ENCODE data around the gene FAM25G.
"Not testable (repeated sequence)": the region's sequence is repeated elsewhere in the genome, so short reads cannot be mapped to it uniquely, and the experiment has no call there.

The FAM25G gene

DNA sequence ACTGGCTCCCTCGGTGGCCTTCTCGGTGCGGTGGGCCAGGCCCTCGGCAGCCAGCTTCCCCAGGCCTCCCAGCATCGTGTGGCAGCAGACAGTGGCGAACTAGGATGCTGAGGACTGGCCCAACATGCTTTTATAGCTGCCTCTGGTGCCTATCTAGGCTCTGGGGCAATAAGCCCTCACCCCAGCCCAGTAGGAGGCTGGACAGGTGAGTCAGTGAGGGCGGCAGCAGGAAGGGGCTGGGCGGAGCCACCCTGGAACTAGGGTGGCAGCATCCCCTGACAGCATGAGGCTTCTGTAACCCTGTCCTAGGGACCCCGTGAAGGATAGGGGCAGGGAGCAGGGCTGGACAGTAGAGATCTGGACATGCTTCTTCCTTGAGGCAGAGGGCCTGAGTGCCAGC, at the start of gene FAM25G:
TSS of gene FAM25G (minus strand) at position 101 of the 400 bp plus-strand sequence. CDS start at position 75, 26 bp downstream.
- not testable (repeated sequence) for FAIRE-seq; DNase-seq (ENCODE audit: insufficient read length, low spot score)

DNA sequence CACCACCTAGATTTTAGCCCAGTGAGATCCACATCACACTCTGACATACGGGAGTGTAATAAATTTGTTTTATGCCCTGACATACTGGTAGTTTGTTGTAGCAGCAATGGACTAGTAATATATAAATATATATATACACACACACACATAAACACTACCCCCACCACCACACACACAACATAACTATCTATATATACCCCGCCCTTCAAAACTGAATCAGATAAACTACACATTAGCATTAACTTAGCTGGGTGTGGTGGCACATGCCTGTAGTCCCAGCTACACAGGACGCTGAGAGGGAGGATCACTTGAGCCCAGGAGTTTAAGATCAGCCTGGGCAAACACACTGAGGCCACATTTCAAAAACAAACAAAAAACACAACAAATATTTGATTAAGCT, 44.9 kb upstream of the FAM25G start:
- FAIRE-seq; DNase-seq (ENCODE audit: insufficient read length, low spot score): not testable (repeated sequence)

DNA sequence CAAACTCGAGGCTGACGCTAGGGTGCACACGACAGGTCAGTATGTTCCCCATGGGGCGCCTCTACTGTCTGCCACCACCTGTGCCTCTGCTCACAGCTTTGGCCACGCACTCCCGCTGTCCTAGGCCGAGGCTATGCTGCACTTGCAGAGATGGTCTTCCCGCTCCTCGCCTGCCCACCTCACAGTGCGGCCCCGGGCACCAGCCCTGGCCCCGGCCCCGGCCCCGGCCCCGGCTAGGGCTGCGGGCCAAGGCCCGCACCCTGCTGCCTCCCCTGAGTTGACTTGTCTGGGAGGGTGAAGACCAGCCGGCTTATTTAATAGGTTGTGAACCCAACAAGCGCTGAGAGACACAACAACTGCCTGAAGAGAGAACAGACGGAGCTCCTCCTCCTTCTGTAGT, 32.0 kb upstream of the FAM25G start, which contains the start of gene AGAP9:
TSS of gene AGAP9 (minus strand) at position 164 of the 400 bp plus-strand sequence. CDS start at position 52, 112 bp downstream.
- DNase-seq (ENCODE audit: insufficient read length, low spot score); FAIRE-seq: not testable (repeated sequence)

DNA sequence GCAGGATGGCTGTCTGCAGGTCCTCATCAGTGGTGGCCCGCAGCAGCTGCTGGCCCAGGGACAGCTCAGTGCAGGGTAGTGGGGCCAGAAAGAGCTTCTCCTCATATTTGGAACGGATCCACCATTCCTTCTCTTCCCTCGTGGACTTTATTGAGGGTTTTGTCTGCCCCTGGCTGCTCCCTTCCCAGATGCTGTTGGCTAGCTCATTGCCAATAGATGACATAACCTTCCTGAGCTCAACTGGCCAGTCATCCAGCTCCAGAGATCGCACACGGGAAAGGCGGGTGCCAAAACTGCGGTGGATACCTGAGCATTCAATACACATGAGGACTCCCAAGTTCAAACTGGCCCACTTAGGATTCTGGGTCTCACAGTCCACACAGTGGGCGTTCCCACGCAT, 10.8 kb upstream of the FAM25G start:
- DNase-seq (ENCODE audit: insufficient read length, low spot score); FAIRE-seq: not testable (repeated sequence)

DNA sequence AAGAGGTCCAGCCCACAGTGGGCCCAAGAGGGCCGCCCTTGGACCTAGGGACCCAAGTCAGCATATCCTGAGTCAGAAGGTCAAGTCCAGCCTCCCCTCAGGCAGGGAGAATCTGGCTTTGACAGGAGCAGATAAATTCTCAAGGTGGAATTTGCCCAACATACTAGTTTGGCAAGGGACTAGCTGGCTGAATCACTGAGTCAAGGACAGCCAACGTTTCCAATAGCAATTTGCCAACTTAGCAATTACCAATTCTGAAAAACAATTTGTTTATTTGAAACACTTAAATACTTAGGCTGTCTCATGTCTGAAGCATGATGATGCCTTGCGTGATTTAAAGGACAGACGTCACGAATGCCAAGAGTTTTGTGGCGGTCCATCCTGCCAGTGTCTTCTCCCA, 2.7 kb upstream of the FAM25G start:
- FAIRE-seq = not testable (repeated sequence)

DNA sequence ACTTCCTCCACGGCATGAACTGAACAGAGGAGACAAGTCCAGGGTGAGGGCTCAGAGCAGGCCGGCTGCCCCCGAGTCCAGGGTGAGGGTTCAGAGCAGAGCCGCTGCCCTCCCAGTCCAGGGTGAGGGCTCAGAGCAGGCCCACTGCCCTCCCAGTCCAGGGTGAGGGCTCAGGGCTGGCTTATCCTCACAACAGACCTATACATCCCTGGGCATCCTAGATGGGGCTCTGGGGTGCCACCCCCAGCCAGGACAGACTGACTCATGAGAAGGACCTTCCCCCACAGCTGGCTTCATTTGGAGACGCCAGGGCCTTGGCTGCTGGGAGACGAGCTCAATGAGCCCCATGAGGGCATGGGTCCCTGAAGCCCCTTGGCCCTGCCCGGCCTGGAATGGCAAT, 1.9 kb downstream of the FAM25G start:
- not testable (repeated sequence) for FAIRE-seq; DNase-seq (ENCODE audit: insufficient read length, low spot score)

More for the DNA sequence above, 2.7 kb upstream of the FAM25G start:
- not testable (repeated sequence) for DNase-seq (ENCODE audit: insufficient read length, low spot score)

DNA sequence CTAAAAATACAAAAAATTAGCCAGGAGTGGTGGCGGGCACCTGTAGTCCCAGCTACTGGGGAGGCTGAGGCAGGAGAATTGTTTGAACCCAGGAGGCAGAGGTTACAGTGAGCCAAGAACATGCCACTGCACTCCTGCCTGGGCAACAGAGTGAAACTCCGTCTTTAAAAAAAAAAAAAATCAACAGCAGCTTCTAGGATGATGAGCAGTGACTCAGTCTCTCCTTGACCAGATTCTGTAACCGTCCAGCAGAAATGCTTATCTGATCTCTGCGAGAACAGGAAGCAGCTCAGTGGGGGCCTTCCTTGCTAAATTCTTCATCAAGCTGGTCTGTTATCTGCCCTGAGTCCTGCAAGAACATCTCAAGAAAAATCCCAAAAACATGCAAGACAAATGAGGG, 5.6 kb downstream of the FAM25G start:
- FAIRE-seq; DNase-seq (ENCODE audit: insufficient read length, low spot score): not testable (repeated sequence)

DNA sequence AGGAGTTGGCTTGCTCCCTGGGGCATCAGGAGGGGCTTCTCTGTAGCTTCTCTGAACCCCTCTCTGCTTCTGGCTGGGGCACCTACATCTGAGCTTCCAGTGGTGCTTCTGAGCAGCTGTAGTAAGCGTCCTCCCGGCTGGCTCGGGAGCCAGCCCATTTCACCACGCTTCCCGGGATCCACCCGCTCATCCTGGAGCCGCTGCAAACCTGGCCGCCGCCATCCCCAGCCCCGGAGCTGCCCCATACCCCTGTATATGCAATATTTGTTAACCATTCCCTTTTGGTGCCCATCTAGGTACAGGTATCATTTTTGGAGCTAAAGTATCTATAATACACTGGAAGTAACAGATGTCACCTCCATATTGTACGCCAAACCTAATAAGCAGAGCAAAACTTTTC, 6.7 kb downstream of the FAM25G start:
- FAIRE-seq; DNase-seq (ENCODE audit: insufficient read length, low spot score): not testable (repeated sequence)

DNA sequence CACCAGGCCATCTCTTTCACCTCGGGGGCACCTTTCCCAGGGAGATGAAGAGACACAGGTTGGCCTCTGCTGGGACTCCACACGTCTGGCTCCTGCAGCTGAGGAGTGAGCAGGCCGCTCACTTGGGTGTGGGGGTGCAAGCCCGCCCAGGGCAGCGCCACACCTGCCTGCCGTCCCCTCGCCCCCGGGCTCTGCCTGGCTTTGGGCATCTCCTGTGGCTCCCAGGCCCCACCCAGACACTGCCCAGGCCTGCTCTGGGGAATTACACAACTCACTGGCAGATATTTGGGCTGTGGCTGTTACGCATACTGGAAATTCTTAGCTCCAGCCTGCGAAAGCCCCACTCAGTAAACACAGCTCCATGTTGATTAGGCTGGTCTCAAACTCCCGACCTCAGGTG, 7.6 kb downstream of the FAM25G start, which contains the start of gene ANXA8:
TSS of gene ANXA8 (minus strand) at position 193 of the 400 bp plus-strand sequence. CDS start at position 11, 182 bp downstream.
- FAIRE-seq; DNase-seq (ENCODE audit: insufficient read length, low spot score): not testable (repeated sequence)

DNA sequence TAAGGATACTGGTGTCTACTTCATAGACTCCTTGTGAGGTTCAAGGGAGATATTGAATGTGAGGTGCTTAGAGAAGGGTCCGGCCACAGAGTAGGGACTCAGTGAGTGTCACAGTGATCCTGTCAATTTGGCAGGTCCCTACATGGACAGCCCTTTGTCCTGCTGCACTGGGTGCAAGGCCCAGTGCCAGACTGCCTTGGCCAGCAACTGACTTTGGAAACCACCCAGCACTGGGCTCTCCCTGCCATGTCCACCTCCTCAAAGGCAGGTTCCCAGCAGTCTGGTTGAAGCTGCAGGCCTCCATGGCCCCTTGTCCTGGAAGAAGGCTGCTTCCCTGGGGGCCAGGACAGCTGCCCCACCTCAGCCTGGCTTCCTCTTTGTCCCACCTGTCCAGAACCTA, 9.1 kb downstream of the FAM25G start:
- FAIRE-seq; DNase-seq (ENCODE audit: insufficient read length, low spot score): not testable (repeated sequence)

DNA sequence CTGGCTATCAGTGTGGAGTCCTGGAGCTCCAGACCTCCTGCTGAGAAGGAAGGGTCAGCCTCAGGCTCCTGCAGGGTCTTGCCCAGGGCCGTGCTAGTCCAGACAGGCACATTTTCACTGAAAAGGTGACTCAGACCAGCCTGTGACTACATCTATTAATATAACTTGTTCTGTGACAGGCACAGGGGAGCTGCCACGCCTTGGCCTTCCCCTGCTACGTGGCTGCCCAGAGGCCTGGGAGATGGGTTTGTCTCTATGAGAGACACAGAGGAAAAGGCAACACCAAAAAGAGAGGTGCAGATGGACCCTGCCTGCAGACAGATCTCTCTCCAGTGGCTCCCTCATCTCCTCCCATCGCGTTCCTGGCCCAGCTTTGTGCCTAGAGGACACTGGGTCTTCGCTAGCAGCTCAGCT, 9.7 kb downstream of the FAM25G start:
- not testable (repeated sequence) for DNase-seq (ENCODE audit: insufficient read length, low spot score); FAIRE-seq

DNA sequence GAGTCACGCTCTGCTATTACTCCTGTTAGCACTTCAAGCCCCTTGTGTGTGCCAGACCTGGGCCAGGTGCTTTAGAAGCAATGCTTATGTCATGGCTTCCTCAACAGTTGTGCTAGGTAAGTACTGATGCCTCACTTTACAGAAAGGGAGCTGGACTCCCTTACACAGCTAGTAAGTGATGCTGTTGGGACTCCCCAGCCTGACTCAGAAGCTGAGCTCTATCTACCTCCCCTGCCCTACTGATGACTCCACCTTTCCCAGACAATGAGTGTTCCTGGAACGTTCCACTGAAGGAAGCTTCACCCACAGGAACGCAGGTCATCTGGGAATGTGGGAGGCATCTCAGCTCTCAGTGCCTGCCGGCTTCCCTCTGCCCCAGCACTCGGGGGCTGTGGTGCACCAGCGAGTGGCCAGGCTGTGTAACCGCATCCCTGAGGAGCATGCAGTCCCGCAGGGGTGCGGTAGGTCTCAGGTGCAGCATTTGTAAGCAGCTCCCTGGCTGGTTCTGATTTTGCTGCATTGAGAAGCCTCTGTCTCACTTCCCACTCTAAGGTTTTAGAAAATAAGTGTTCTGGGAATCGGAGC, 10.2 kb downstream of the FAM25G start:
- not testable (repeated sequence) for DNase-seq (ENCODE audit: insufficient read length, low spot score); FAIRE-seq

DNA sequence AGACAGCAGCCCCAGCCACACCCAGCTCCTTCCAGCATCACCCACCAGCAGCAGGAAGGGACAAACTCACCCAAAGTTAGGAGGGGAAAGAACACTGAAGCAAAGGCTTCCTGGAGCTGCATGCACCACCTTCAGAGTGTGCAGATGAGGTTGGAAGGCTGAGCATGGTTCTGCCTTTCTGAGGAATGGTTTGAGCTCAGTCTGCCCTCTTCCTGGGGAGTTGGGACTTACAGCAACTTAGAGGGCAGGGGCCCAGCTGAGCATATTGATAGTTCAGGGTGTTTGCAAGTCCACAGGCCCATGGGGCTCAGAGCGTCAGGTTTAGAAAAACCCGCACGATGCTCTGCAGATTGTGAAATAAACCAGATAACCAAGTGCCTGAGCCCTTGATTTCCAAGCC, 11.4 kb downstream of the FAM25G start:
- FAIRE-seq; DNase-seq (ENCODE audit: insufficient read length, low spot score): not testable (repeated sequence)

DNA sequence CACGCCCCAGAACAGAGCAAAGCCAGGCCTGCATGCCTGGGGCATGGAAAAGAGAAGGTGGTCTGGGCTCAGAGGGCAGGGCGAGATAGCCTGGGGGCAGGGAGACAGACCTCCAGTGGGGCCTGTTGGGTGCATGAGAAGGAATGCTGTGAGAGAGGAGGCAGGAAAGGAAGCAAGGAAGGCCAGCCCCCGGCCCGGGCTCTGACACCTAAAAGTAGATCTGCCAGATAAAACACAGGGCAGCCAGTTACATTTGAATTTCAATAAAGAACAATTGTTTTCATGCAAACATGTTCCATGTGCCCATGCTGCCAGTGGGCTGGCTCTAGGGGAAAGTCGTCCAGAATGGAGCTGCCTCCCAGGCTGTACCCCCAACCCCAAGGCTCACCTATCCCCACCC, 13.4 kb downstream of the FAM25G start:
- not testable (repeated sequence) for FAIRE-seq; DNase-seq (ENCODE audit: insufficient read length, low spot score)

DNA sequence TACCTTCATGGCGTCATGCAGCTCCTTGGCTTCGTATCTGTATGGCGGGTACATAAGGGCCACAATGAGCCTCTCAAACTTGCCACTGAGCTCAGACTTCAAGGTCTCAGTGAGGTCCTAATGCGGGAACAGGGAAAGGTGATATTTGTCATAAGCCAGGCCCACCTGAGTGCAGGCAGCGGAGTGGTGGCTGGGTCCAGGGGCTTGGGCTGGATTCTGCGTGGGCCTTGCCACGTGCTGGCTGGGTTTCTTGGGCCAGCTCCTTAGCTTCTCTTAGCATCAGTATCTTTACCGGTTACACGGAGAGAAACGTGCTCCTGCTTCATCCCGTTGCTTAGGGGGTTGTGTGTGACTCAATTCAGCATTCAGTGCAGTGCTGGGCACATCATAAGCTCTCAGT, 14.4 kb downstream of the FAM25G start:
- not testable (repeated sequence) for FAIRE-seq; DNase-seq (ENCODE audit: insufficient read length, low spot score)

DNA sequence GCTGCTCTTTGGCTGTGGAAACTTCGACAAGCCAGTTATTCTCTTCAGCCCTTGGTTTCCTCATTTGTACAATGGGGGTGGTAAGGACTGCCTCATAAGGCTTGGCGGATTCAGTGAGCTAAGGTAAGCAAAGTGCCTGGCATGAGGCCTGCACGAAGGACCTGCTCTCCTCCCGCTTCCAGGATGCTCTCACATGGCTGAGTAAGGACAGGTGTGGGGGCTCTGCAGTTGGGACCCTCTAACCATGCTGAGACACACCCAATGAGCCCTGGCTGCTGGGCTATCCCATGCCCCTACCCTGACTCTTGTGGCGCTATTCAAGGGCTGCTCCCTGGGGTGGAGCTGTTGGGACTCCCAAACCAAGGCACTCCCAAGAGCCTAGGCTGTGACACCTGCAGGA, 16.4 kb downstream of the FAM25G start:
- DNase-seq (ENCODE audit: insufficient read length, low spot score); FAIRE-seq: not testable (repeated sequence)

DNA sequence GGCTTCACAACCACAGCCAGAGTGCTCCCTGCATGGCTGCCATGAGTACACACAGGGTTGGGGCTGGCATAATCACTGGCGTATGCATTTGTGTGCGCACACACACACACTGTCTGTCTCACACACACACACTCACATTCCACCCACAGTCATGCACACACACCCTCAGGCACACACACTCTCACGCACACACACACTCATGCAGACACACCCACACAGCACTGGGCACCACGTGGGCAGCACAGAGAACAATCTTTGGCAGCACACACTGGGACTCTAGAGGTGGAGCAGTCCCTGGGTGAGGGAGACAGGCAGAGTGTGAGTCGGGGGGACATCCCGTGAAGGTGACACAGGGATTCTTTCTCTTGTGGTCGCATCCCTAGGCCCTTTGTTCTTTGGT, 18.0 kb downstream of the FAM25G start:
- FAIRE-seq; DNase-seq (ENCODE audit: insufficient read length, low spot score): not testable (repeated sequence)

DNA sequence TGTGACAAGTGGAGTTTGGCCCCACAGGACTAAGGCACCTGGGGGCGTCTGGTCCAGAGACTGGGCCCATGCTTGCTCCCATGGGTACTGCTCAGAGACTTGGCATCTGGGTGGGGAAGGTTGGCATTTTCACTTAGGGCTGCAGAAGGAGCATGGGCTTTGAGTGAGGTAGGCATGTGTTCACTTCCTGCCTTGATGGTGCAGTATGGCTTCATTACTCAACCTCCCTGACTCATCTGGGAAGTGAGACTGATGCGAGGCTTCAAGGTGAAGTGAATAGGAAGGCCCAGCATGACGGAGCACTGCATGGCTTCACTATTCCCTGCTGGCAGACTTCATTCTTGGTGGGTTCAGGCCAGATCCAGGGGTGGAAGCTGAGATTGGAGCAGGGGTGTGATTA, 18.9 kb downstream of the FAM25G start:
- DNase-seq (ENCODE audit: insufficient read length, low spot score); FAIRE-seq: not testable (repeated sequence)

DNA sequence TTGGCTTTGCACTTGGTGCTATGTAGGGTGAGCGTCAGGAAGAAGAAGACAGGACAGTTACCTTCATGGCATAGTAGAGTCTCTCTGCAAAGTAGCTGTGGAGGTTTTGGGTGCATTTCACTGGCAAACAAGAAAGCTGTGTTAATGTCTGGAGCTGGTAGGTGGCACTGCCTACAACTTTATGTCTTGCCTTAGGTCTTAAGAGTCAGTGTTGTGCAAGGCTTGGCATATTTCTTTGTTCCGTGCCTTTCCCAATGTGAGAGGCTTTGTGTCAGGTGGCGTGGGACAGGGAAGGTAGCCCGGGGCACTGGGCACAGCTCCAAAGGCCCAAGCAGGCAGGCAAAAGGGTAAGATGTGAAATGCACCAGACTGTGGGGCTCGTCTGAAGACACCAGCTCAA, 19.4 kb downstream of the FAM25G start:
- not testable (repeated sequence) for FAIRE-seq

DNA sequence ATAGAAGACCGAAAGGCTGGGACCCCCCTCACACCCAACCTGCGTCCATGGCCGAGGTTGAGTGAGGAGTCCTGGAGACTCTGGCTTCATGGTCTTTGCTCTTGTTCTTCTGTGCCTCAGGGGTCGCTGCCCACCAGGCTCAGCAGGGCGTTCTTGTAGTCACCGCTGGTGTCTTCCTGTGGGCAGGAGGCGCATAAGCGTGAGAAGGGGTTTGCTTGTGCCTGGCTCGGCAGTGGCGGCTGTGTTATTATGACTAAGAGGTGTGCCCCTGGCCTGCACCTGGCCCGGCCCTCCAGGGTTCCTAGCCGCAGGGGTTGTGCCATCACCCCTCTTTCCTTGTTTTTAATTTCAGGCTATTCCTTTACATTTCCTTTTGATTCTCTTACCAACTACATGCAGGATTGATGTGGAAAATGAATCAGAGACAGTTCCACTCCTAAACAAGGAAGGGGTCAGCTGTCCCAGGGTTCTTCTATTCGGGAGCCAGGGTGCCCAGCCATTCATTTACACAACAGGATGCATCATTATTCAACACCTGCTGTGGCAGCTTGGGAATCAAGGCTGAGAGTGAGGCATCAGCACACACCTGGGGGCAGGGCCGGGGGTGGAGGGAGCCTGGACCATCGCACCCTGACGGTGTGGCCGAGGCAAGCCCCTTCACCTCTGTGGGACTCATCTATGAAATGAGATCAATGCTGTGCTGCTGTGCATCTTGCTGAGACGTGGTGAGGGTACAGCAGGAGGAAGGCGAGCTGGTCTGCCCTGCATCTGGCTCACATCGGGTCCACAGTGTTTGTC, 22.6 kb downstream of the FAM25G start:
- FAIRE-seq; DNase-seq (ENCODE audit: insufficient read length, low spot score): not testable (repeated sequence)

More for the DNA sequence above, 19.4 kb downstream of the FAM25G start:
- not testable (repeated sequence) for DNase-seq (ENCODE audit: insufficient read length, low spot score)

DNA sequence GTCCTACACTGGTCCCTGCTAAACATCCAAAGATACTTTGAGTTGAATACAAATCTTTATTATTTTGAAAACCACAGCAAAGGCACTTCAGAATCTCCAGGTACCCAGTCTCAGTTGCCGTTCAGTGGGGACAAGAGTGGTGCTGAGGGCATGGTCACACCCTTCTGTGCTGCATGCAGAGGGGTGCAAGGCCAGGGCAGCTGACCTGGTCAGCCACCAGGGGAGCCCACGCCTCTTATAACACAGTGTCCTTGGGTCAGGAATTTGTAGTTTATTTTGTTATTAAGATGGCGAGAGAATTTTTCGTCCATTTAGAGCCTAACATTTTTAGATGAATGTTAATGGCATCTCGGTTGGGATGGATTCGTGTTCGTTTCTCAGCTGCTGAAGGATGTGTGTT, 23.5 kb downstream of the FAM25G start:
- not testable (repeated sequence) for FAIRE-seq; DNase-seq (ENCODE audit: insufficient read length, low spot score)

Data from D721Med (cell line).